IMR-90 (cell line): ENCODE measurements around the gene L3MBTL4. TPM values are rescaled to one million over a fixed set of nuclear protein-coding genes. Genes with fewer than 3 reads are reported as not detected.

Source experiments
- ATAC-seq: fragments of 200-7000 bp; cut with Tn5 transposase; 2 replicates; pipeline ENCODE4 v1.9.1; 2020; ENCODE audit warnings: low read depth, mild to moderate bottlenecking, moderate library complexity
- BruUV-seq: library from RNA; stranded (reverse); fragments of 400-500 nt; replicated peaks from 2 replicates; lab custom pipeline; 2021; lab: Mats Ljungman, UMichigan
- CTCF ChIA-PET: fragments of 300-600 bp; formaldehyde crosslinking; extraction: SDS; loops from one replicate; lab custom pipeline; 2021; ENCODE audit warnings: antibody characterized with exemption; lab: Yijun Ruan, JAX
- POLR2A ChIA-PET: fragments of 300-600 bp; sonication (Branson Sonifier 250); formaldehyde crosslinking; loops from one replicate; lab custom pipeline; 2022; ENCODE audit warnings: antibody characterized with exemption; ENCODE audit not compliant: unreplicated experiment; lab: Charles Lee
- DNase-seq: peaks from one replicate; pipeline ENCODE4 v3.0.0; 2013
- H2AFZ ChIP-seq: replicated peaks from 2 replicates; pipeline ENCODE3; 2013; ENCODE audit warnings: low read length, mild to moderate bottlenecking; ENCODE audit not compliant: poor library complexity
- H2AK5ac ChIP-seq: 2 replicates; pipeline ENCODE4 v1.6.1; 2013; ENCODE audit warnings: low read depth, low read length, inconsistent platforms
- H2AK9ac ChIP-seq: replicated peaks from 2 replicates; pipeline ENCODE3; 2013; ENCODE audit warnings: mild to moderate bottlenecking, low read depth, low read length, moderate library complexity; ENCODE audit not compliant: poor library complexity
- H2BK120ac ChIP-seq: 2 replicates; pipeline ENCODE4 v1.6.1; 2013; ENCODE audit warnings: low read depth, low read length, inconsistent platforms
- H2BK15ac ChIP-seq: 3 replicates; pipeline ENCODE4 v1.6.1; 2013; ENCODE audit warnings: low read depth, low read length, inconsistent platforms
- H2BK20ac ChIP-seq: 2 replicates; pipeline ENCODE4 v1.6.1; 2013; ENCODE audit warnings: low read depth, mild to moderate bottlenecking, inconsistent platforms, low read length, moderate library complexity
- H2BK5ac ChIP-seq: 2 replicates; pipeline ENCODE4 v1.6.1; 2013; ENCODE audit warnings: mild to moderate bottlenecking, low read depth, low read length, inconsistent platforms; ENCODE audit not compliant: poor library complexity, severe bottlenecking
- H3K14ac ChIP-seq: replicated peaks from 2 replicates; pipeline ENCODE4 v1.6.1; 2013; ENCODE audit warnings: low read depth, low read length, inconsistent platforms
- H3K18ac ChIP-seq: 2 replicates; pipeline ENCODE4 v1.6.1; 2013; ENCODE audit warnings: low read depth, low read length, control low read depth
- H3K23ac ChIP-seq: 2 replicates; pipeline ENCODE4 v1.6.1; 2013; ENCODE audit warnings: low read depth, low read length, inconsistent platforms
- H3K27ac ChIP-seq: 2 replicates; pipeline ENCODE4 v1.5.1; 2013; ENCODE audit warnings: mild to moderate bottlenecking, control low read depth, low read length; ENCODE audit not compliant: insufficient read depth
- H3K27me3 ChIP-seq: 2 replicates; pipeline ENCODE4 v1.6.1; 2013; ENCODE audit warnings: low read length; ENCODE audit not compliant: control insufficient read depth, insufficient read depth
- H3K36me3 ChIP-seq: 2 replicates; pipeline ENCODE4 v1.6.1; 2013; ENCODE audit warnings: low read length, mixed read lengths; ENCODE audit not compliant: control insufficient read depth, insufficient read depth
- H3K4ac ChIP-seq: 2 replicates; pipeline ENCODE4 v1.6.1; 2013; ENCODE audit warnings: low read depth, low read length, inconsistent platforms
- H3K4me1 ChIP-seq: 2 replicates; pipeline ENCODE4 v1.6.1; 2013; ENCODE audit warnings: low read length, mixed read lengths; ENCODE audit not compliant: control insufficient read depth, insufficient read depth
- H3K4me2 ChIP-seq: 2 replicates; pipeline ENCODE4 v1.6.1; 2013; ENCODE audit warnings: low read depth, mild to moderate bottlenecking, control low read depth, low read length, moderate library complexity
- H3K4me3 ChIP-seq: 2 replicates; pipeline ENCODE4 v1.5.1; 2013; ENCODE audit warnings: low read depth, mild to moderate bottlenecking, control low read depth, low read length, moderate library complexity; ENCODE audit not compliant: insufficient read depth
- H3K56ac ChIP-seq: 2 replicates; pipeline ENCODE4 v1.6.1; 2013; ENCODE audit warnings: low read length, inconsistent platforms; ENCODE audit not compliant: insufficient read depth; ENCODE audit errors: extremely low read depth
- H3K79me1 ChIP-seq, 2 experiments: 2 replicates each; pipeline ENCODE4 v1.6.1; 2013; ENCODE audit warnings: low read length in 2 of 2, inconsistent platforms in 1 of 2, low read depth in 1 of 2
- H3K9ac ChIP-seq: 2 replicates; pipeline ENCODE4 v1.6.1; 2013; ENCODE audit warnings: low read depth, low read length, control low read depth
- H3K9me1 ChIP-seq: 2 replicates; pipeline ENCODE4 v1.6.1; 2013; ENCODE audit warnings: low read length, inconsistent platforms; ENCODE audit not compliant: insufficient read depth
- H3K9me3 ChIP-seq: 2 replicates; pipeline ENCODE4 v1.6.1; 2013; ENCODE audit warnings: low read length; ENCODE audit not compliant: control insufficient read depth, insufficient read depth
- H4K20me1 ChIP-seq: 2 replicates; pipeline ENCODE4 v1.6.1; 2013; ENCODE audit warnings: low read length, inconsistent platforms; ENCODE audit not compliant: insufficient read depth
- H4K5ac ChIP-seq: 2 replicates; pipeline ENCODE4 v1.6.1; 2013; ENCODE audit warnings: mild to moderate bottlenecking, low read depth, low read length, control low read depth
- H4K8ac ChIP-seq, 2 experiments: 2 replicates each; pipeline ENCODE4 v1.6.1; 2013; ENCODE audit warnings: low read depth in 2 of 2, low read length in 2 of 2, control low read depth in 1 of 2, inconsistent platforms in 1 of 2
- H4K91ac ChIP-seq: 2 replicates; pipeline ENCODE4 v1.6.1; 2013; ENCODE audit warnings: low read depth, low read length, inconsistent platforms; ENCODE audit not compliant: insufficient read depth
- BHLHE40 ChIP-seq: fragments of 150-350 bp; IDR thresholded peaks from 2 replicates; pipeline ENCODE4 v1.6.1; 2016; ENCODE audit warnings: mild to moderate bottlenecking, low read depth, low read length
- CEBPB ChIP-seq: IDR thresholded peaks from 2 replicates; pipeline ENCODE4 v1.6.1; 2012; ENCODE audit warnings: low read depth, low read length, improper control_type of control experiment
- CHD1 ChIP-seq: IDR thresholded peaks from 2 replicates; pipeline ENCODE4 v1.6.1; 2012; ENCODE audit warnings: low read depth, low read length, improper control_type of control experiment
- FOS ChIP-seq: fragments of 150-350 bp; IDR thresholded peaks from 2 replicates; pipeline ENCODE4 v1.6.1; 2016; ENCODE audit warnings: low read depth, low read length
- MAFK ChIP-seq: IDR thresholded peaks from 2 replicates; pipeline ENCODE4 v1.6.1; 2012; ENCODE audit warnings: low read depth, low read length, improper control_type of control experiment
- MAZ ChIP-seq: IDR thresholded peaks from 2 replicates; pipeline ENCODE4 v1.6.1; 2012; ENCODE audit warnings: low read depth, mild to moderate bottlenecking, low read length, improper control_type of control experiment, moderate library complexity, borderline replicate concordance
- MXI1 ChIP-seq: IDR thresholded peaks from 2 replicates; pipeline ENCODE4 v1.6.1; 2012; ENCODE audit warnings: low read depth, mild to moderate bottlenecking, low read length, moderate library complexity, borderline replicate concordance
- NFE2L2 ChIP-seq: fragments of 150-350 bp; IDR thresholded peaks from 2 replicates; pipeline ENCODE4 v1.6.1; 2016; ENCODE audit warnings: low read depth, mild to moderate bottlenecking, low read length
- POLR2A ChIP-seq: IDR thresholded peaks from 2 replicates; pipeline ENCODE4 v1.6.1; 2012; ENCODE audit warnings: mild to moderate bottlenecking, low read depth, low read length
- RAD21 ChIP-seq: IDR thresholded peaks from 2 replicates; pipeline ENCODE4 v1.6.1; 2012; ENCODE audit warnings: low read length, improper control_type of control experiment
- RCOR1 ChIP-seq: IDR thresholded peaks from 2 replicates; pipeline ENCODE4 v1.6.1; 2012; ENCODE audit warnings: mild to moderate bottlenecking, low read length, improper control_type of control experiment; ENCODE audit not compliant: insufficient replicate concordance
- RFX5 ChIP-seq: IDR thresholded peaks from 2 replicates; pipeline ENCODE4 v1.8.0; 2012; ENCODE audit warnings: low read depth, mild to moderate bottlenecking, low read length, moderate library complexity
- SMC3 ChIP-seq: fragments of 150-350 bp; IDR thresholded peaks from 2 replicates; pipeline ENCODE4 v1.6.1; 2016; ENCODE audit warnings: low read depth, mild to moderate bottlenecking, antibody characterized with exemption, low read length, moderate library complexity
- WGBS, 2 experiments: methylation state at CpG; one replicate each; pipeline versions ENCODE4 v1.1.5 to v1.1.7; 2013; ENCODE audit warnings: missing lambda C conversion rate in 2 of 2; ENCODE audit not compliant: insufficient read length in 1 of 2; ENCODE audit errors: extremely low coverage in 2 of 2; 5-methylcytosine and 5-hydroxymethylcytosine counted together
- dilution Hi-C: fragments of 300-500 bp; cut with HindIII; formaldehyde crosslinking; loops from one replicate; pipeline ENCODE4 v1.14.3; 2018; ENCODE audit warnings: low sequenced_read_pairs; ENCODE audit not compliant: unreplicated experiment
- in situ Hi-C: fragments of 300-500 bp; cut with MboI; formaldehyde crosslinking; loops from 3 replicates; pipeline ENCODE4 v1.14.3; 2019; ENCODE audit warnings: low sequenced_read_pairs, inconsistent platforms, mixed read lengths
- intact Hi-C: fragments of 100-400 bp; cut with micrococcal nuclease; formaldehyde crosslinking; loops from 2 replicates; pipeline ENCODE4 v1.10.0; 2022
- polyA plus RNA-seq, 3 experiments: library from polyadenylated mRNA; depleted of rRNA; stranded (reverse); fragments of >200 nt; gene quantifications; 2 replicates each; pipeline ENCODE4 v1.2.3, GENCODE V29; 2012; ENCODE audit warnings: low replicate concordance in 1 of 3
- total RNA-seq: library from RNA; depleted of rRNA; stranded (reverse); fragments of >200 nt; gene quantifications from 2 replicates; pipeline ENCODE4 v1.2.3, GENCODE V29; 2012
- TF ChIP-seq, protein P1 (sequence below): conservative IDR thresholded peaks from 2 replicates; pipeline ENCODE4 v1.5.1; 2012; ENCODE audit warnings: mild to moderate bottlenecking, low read depth, low read length, improper control_type of control experiment
- TF ChIP-seq, protein P2 (sequence below): fragments of 150-350 bp; IDR thresholded peaks from 2 replicates; pipeline ENCODE4 v1.6.1; 2016; ENCODE audit warnings: low read depth, mild to moderate bottlenecking, low read length, moderate library complexity, borderline replicate concordance

Gene L3MBTL4
- total and polyA plus RNA-seq, 2 of the 4 experiments (the other 2 are of a cell fraction), result under 0.01 to 0.02 TPM

DNA sequence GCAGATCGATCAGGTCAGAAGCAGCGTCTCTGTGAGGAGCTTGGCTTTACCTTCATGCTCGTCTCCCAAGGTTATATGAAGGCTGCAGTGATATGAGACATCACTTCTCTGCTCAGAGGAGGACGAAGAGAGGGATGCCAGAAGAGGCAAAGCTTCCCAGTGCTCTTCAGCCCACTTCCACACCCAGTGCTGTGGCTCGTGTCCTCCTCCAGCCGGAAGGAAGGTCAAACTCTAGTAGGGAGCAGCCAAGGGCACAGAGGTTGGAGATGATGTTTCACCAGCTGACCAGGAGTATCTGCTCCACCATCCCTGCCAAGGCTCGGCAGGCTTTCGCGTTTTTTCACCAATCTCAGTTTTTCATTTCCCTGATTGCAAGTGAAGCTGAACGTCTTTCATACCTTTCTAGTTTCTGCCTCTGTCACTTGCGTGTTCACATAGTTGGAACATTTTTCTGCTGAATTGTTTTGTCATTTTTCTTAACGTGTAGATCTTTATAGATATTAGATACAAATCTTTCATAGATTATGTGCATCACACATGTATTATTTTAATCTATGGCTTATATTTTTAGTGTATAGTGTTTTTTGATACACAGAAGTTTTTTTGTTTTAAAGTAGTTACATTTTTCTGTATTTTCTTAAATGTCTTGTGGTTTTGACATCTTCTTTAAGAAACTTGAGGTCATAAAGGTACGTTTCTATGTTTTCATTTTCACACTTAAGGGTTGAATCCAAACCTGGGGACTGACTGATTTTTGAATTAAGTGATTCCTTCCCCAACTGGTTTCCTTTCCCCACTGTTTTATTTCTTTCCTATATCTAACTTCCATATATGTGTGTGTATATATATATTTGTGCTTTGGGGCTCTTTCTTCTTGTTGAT is 23.5 kb upstream of the L3MBTL4 start:
- DNase-seq (no peak), ATAC-seq (no peak)
- Histone ChIP-seq H3K4me1 (no peaks in the 10 kb centered on the region), H3K4ac (no peak overlapping the region), H3K14ac (no peak overlapping the region), H2AK5ac (no peak overlapping the region), H2AK9ac (no peak overlapping the region), H2BK15ac (no peak overlapping the region), H3K9ac (no peak overlapping the region), H2BK120ac (no peak overlapping the region), H2BK20ac (no peak overlapping the region), H3K56ac (no peak overlapping the region), H3K79me1 (no peaks in the 10 kb centered on the region), H3K23ac (no peak overlapping the region), H2AFZ (peak overlapping the region; percentile 23), H3K4me3 (no peak overlapping the region), H3K18ac (no peak overlapping the region), H4K91ac (no peak overlapping the region), H3K27me3 (no peaks in the 10 kb centered on the region; the same call in 1 of the 2 replicates), H3K9me3 (no peaks in the 10 kb centered on the region), H2BK5ac (no peak overlapping the region), H3K27ac (no peak overlapping the region), H4K20me1 (no peaks in the 10 kb centered on the region), H4K8ac (no peak overlapping the region), H3K36me3 (no peaks in the 10 kb centered on the region), H4K5ac (no peak overlapping the region), H3K9me1 (no peaks in the 10 kb centered on the region), H3K4me2 (no peak overlapping the region)
- no TSS peak for BruUV-seq
- in situ Hi-C loops (no loop called here), intact Hi-C loops (no loop called here), dilution Hi-C loops (no loop called here)
- POLR2A ChIA-PET, result no interaction called here
- CTCF ChIA-PET, result no interaction called here
- WGBS, 2 experiments, result 90% methylated on average over 2 of the region's 13 CpGs; no CpG with 5 or more reads in 1 of the 2 experiments
- TF ChIP-seq MAZ, result no peak
- TF ChIP-seq POLR2A, result no peak
- TF ChIP-seq RFX5, result no peak
- no peak for TF ChIP-seq MAFK
- TF ChIP-seq, protein P1, sequence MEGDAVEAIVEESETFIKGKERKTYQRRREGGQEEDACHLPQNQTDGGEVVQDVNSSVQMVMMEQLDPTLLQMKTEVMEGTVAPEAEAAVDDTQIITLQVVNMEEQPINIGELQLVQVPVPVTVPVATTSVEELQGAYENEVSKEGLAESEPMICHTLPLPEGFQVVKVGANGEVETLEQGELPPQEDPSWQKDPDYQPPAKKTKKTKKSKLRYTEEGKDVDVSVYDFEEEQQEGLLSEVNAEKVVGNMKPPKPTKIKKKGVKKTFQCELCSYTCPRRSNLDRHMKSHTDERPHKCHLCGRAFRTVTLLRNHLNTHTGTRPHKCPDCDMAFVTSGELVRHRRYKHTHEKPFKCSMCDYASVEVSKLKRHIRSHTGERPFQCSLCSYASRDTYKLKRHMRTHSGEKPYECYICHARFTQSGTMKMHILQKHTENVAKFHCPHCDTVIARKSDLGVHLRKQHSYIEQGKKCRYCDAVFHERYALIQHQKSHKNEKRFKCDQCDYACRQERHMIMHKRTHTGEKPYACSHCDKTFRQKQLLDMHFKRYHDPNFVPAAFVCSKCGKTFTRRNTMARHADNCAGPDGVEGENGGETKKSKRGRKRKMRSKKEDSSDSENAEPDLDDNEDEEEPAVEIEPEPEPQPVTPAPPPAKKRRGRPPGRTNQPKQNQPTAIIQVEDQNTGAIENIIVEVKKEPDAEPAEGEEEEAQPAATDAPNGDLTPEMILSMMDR, result no peak
- TF ChIP-seq, protein P2, sequence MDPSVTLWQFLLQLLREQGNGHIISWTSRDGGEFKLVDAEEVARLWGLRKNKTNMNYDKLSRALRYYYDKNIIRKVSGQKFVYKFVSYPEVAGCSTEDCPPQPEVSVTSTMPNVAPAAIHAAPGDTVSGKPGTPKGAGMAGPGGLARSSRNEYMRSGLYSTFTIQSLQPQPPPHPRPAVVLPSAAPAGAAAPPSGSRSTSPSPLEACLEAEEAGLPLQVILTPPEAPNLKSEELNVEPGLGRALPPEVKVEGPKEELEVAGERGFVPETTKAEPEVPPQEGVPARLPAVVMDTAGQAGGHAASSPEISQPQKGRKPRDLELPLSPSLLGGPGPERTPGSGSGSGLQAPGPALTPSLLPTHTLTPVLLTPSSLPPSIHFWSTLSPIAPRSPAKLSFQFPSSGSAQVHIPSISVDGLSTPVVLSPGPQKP, result no peak
- TF ChIP-seq CHD1, result no peak
- no peak for TF ChIP-seq BHLHE40
- TF ChIP-seq FOS, result no peak
- TF ChIP-seq MXI1, result no peak
- no peak for TF ChIP-seq RCOR1
- TF ChIP-seq NFE2L2, result no peak
- TF ChIP-seq SMC3, result no peak
- no peak for TF ChIP-seq RAD21
- no peak for TF ChIP-seq CEBPB
